Fibroblast of lung (primary cell): ENCODE measurements around the gene ENTREP3.
"Not testable (repeated sequence)": the region's sequence is repeated elsewhere in the genome, so short reads cannot be mapped to it uniquely, and the experiment has no call there.

ENCODE experiments used
- CTCF ChIP-seq, 2 donors: IDR thresholded peaks in 1 of 2; conservative IDR thresholded peaks in 1 of 2; 1 replicate in 1 of 2; 2 replicates in 1 of 2; pipeline ENCODE4 v1.5.1; 2011 to 2012; ENCODE audit warnings: low read length in 2 of 2, control low read depth in 1 of 2, inconsistent platforms in 1 of 2, low read depth in 1 of 2, mild to moderate bottlenecking in 1 of 2
- EZH2 ChIP-seq: IDR thresholded peaks from 2 replicates; pipeline ENCODE4 v1.5.1; 2012; ENCODE audit warnings: low read length, control low read depth, mild to moderate bottlenecking; ENCODE audit errors: missing control alignments

DNA sequence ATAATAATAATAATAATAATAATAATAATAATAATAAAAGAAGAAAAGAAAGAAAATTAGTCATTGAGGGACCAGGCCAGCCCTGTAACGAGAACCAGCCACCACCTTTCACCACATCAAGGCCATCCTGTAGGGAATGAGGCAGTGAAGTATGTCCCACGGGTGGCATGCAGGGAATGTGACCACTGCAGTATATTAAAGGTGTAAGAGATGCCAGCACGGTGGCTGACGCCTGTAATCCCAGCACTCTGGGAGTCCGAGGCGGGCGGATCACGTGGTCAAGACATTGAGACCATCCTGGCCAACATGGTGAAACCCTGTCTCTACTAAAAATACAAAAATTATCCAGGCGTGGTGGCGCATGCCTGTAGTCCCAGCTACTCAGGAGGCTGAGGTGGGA, 35.7 kb upstream of the ENTREP3 start:
- not testable (repeated sequence) for TF ChIP-seq CTCF (conservative IDR thresholded peaks at IDR 0.05 in 1 of 2, IDR thresholded peaks at IDR 0.05 in 1 of 2; ENCODE audit: low read depth in 1 of 2, low read length in 2 of 2); EZH2
